ENCODE data around the gene DENND4C. TPM values are rescaled to one million over a fixed set of nuclear protein-coding genes. Genes with fewer than 3 reads are reported as not detected.
"Not testable (repeated sequence)": the region's sequence is repeated elsewhere in the genome, so short reads cannot be mapped to it uniquely, and the experiment has no call there.

DENND4C gene
- total RNA-seq, 2 donors from 2014 or later, result 56.4 to 91.4 TPM

- H3K27ac ChIP-seq, result no peak overlapping the region
- no peak overlapping the region for H3K9ac ChIP-seq (ENCODE audit: low read depth in 2 of 2, low read length in 2 of 2)
- H3K4me1 ChIP-seq, result no peaks in the 10 kb centered on the region
- no peaks in the 10 kb centered on the region for H3K9me3 ChIP-seq
- intact Hi-C loops (cut with DNase I), result no loop called here
- no peaks in the 10 kb centered on the region for H3K36me3 ChIP-seq
- no peaks in the 10 kb centered on the region for H3K27me3 ChIP-seq
- no peak overlapping the region for H3K4me3 ChIP-seq
- TF ChIP-seq, protein P1, sequence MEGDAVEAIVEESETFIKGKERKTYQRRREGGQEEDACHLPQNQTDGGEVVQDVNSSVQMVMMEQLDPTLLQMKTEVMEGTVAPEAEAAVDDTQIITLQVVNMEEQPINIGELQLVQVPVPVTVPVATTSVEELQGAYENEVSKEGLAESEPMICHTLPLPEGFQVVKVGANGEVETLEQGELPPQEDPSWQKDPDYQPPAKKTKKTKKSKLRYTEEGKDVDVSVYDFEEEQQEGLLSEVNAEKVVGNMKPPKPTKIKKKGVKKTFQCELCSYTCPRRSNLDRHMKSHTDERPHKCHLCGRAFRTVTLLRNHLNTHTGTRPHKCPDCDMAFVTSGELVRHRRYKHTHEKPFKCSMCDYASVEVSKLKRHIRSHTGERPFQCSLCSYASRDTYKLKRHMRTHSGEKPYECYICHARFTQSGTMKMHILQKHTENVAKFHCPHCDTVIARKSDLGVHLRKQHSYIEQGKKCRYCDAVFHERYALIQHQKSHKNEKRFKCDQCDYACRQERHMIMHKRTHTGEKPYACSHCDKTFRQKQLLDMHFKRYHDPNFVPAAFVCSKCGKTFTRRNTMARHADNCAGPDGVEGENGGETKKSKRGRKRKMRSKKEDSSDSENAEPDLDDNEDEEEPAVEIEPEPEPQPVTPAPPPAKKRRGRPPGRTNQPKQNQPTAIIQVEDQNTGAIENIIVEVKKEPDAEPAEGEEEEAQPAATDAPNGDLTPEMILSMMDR (IDR thresholded peaks at IDR 0.05), result no peak
- DNase-seq, result no peak
Observed at GRCh38 chr9:19387317-19387716, 156.8 kb downstream of the DENND4C start.

- H3K4me1 ChIP-seq; DNase-seq; H3K4me3 ChIP-seq; H3K27ac ChIP-seq; H3K9me3 ChIP-seq; intact Hi-C loops (cut with DNase I); H3K27me3 ChIP-seq; H3K9ac ChIP-seq (ENCODE audit: low read depth in 2 of 2, low read length in 2 of 2); H3K36me3 ChIP-seq: not testable (repeated sequence)
Observed at GRCh38 chr9:19389539-19389938, 159.0 kb downstream of the DENND4C start.

DNA sequence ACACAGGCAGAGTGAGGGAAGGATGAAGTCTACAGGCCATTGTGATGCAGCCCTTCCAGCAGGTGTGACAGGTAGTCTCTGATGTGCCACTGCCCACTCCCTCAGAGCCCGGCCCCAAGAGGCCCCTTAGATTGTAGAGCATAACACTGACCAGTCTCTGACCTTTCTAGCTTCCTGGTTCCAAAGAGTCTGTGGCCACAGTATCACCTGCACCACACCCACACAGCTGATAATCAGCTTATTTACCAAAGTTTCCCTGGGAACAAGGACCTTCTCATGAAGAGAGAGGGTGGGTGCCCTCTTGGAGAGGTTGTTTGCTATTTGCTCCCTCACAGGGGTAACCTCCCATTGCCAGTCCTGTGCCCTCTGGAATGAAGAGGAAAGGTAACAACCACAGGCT lies 167.4 kb downstream of the DENND4C start:
- Histone ChIP-seq H3K27me3 (no peaks in the 10 kb centered on the region), H3K9me3 (no peaks in the 10 kb centered on the region), H3K36me3 (no peaks in the 10 kb centered on the region), H3K27ac (no peak overlapping the region), H3K9ac (ENCODE audit: low read depth in 2 of 2, low read length in 2 of 2) (no peak overlapping the region), H3K4me1 (no peaks in the 10 kb centered on the region), H3K4me3 (no peak overlapping the region)
- intact Hi-C loops (cut with DNase I), result no loop called here
- DNase-seq, result peak; percentile 30
- TF ChIP-seq, protein P1 (IDR thresholded peaks at IDR 0.05), result no peak

DNA sequence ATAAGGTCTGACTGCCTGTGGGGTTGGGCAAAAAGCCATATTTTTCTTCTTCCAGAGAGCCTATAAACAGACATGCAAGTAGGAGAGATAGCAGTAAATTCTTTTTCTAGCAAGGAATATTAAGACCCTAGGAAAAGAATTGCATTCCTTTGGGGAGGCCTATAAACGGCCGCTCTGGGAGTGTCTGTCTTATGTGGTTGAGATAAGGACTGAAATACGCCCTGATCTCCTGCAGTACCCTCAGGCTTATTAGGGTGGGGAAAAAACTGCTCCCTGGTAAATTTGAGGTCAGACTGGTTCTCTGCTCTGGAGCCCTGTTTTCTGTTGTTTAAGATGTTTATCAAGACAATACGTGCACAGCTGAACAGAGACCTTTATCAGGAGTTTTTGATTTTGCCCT lies 172.7 kb downstream of the DENND4C start:
- H3K4me3 ChIP-seq; H3K27me3 ChIP-seq; H3K4me1 ChIP-seq; H3K9ac ChIP-seq (ENCODE audit: low read depth in 2 of 2, low read length in 2 of 2); H3K27ac ChIP-seq; H3K9me3 ChIP-seq; DNase-seq; intact Hi-C loops (cut with DNase I); H3K36me3 ChIP-seq: not testable (repeated sequence)

DNA sequence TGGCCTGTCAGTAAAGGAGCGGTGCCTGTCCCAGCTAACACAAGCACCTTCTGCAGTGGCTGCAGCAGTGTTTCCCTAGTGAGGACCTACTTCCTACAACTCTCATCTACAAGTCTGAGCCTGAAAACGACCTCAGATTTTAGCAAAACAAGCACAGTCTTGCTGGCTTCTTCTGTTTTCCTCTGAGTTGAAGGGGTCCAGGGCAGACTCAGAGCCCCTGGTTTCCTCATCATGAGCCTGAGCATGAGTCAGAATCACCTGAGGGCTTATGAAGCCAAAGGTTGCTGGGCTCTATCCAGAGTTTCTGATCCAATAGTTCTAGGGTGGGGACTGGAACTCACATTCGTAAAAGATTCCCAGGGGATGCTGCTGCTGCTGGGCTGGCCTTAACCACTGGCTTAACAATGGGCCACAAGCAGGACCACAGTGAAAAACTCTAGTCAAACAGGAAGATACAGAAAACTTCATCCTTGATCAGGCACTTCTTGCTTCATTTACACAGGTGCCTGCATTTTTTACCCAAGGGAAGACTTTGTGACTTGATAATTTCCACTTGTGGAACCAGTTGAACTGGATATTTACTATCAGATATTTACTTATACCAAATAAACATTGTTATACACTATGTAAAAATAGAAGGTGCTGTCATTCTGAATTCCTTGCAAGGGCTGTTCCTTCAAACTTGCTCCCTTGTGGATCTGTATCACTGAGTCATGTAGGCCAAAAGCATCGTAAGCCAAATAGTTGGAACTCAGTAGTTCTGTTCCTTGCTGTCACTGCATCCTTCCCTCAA lies 174.0 kb downstream of the DENND4C start:
- Histone ChIP-seq H3K4me1 (no peaks in the 10 kb centered on the region), H3K9me3 (no peaks in the 10 kb centered on the region), H3K36me3 (no peaks in the 10 kb centered on the region), H3K9ac (ENCODE audit: low read depth in 2 of 2, low read length in 2 of 2) (no peak overlapping the region), H3K27me3 (no peaks in the 10 kb centered on the region), H3K27ac (no peak overlapping the region), H3K4me3 (no peak overlapping the region)
- TF ChIP-seq, protein P1 (IDR thresholded peaks at IDR 0.05), result no peak
- intact Hi-C loops (cut with DNase I), result no loop called here
- DNase-seq, result peak; percentile 24

DNA sequence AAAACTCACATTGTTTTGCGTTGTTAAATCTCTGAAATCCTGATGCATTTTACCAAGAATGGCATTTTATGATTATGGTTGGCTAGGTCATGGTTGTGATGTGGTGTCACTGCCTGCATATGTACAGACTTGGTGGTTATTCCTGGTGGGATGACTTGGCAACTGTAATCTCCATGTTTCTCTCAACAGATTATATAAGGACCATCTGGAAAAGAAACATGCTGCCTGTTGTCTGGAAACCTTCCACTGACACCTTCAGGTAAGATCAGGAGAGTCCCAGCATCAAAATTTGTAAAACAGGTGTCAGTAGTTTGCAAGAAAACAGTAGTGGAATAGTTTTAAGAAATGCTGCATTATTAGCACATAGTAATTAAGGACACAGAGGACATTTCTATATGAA lies 175.3 kb downstream of the DENND4C start:
- intact Hi-C loops (cut with DNase I), result no loop called here
- TF ChIP-seq, protein P1 (IDR thresholded peaks at IDR 0.05), result no peak
- no peak overlapping the region for H3K27ac ChIP-seq

More for the DNA sequence above, 175.3 kb downstream of the DENND4C start:
- Histone ChIP-seq H3K4me1 (no peaks in the 10 kb centered on the region), H3K36me3 (no peaks in the 10 kb centered on the region), H3K9me3 (no peaks in the 10 kb centered on the region), H3K9ac (ENCODE audit: low read depth in 2 of 2, low read length in 2 of 2) (no peak overlapping the region), H3K4me3 (no peak overlapping the region), H3K27me3 (no peaks in the 10 kb centered on the region)
- no peak for DNase-seq
